GM10266 (cell line): Measurements from ENCODE around the gene DPP6.
"Not testable (repeated sequence)": the region's sequence is repeated elsewhere in the genome, so short reads cannot be mapped to it uniquely, and the experiment has no call there.

Experiments
- DNase-seq: peaks from one replicate; pipeline ENCODE4 v3.0.0; 2012; ENCODE audit errors: extremely low spot score
- CTCF ChIP-seq: IDR thresholded peaks from 2 replicates; pipeline ENCODE4 v1.5.1; 2012; ENCODE audit warnings: mild to moderate bottlenecking, low read depth; ENCODE audit not compliant: control insufficient read depth, insufficient read depth; ENCODE audit errors: missing control alignments

Gene DPP6

GRCh38 chr7:154653281-154653680 is 601.1 kb downstream of the DPP6 start:
- DNase-seq, result no peak
- TF ChIP-seq CTCF, result no peak

- no peak for DNase-seq
These were observed 604.4 kb downstream of the DPP6 start for GRCh38 chr7:154656618-154657017.

GRCh38 chr7:154666768-154667167 is 614.6 kb downstream of the DPP6 start:
- no peak for TF ChIP-seq CTCF
- DNase-seq, result no peak

More at GRCh38 chr7:154656618-154657017, 604.4 kb downstream of the DPP6 start:
- no peak for TF ChIP-seq CTCF

- no peak for TF ChIP-seq CTCF
- no peak for DNase-seq
These were observed 620.6 kb downstream of the DPP6 start for GRCh38 chr7:154672659-154673415.

- DNase-seq, result no peak
- no peak for TF ChIP-seq CTCF
These were observed 622.0 kb downstream of the DPP6 start for GRCh38 chr7:154674191-154674590.

GRCh38 chr7:154675560-154675959 is 623.4 kb downstream of the DPP6 start:
- no peak for DNase-seq

GRCh38 chr7:154676033-154676421 is 623.8 kb downstream of the DPP6 start:
- not testable (repeated sequence) for DNase-seq

More at GRCh38 chr7:154675560-154675959, 623.4 kb downstream of the DPP6 start:
- TF ChIP-seq CTCF, result no peak

- DNase-seq, result no peak
- TF ChIP-seq CTCF, result no peak
These were observed 624.4 kb downstream of the DPP6 start for GRCh38 chr7:154676422-154677073.
